ENCODE results near the gene WDR70. TPM values are rescaled to one million over a fixed set of nuclear protein-coding genes. Genes with fewer than 3 reads are reported as not detected.
A peak's percentile ranks its signal among the peaks of the same experiment; 100 is the strongest.

Gene WDR70
- total RNA-seq, 4 donors from 2014 or later: 24.7 to 200 (median 29.9) TPM

- Histone ChIP-seq H3K27me3 (no peaks in the 10 kb centered on the region), H3K4me3 (no peak overlapping the region), H3K9me3 (no peaks in the 10 kb centered on the region), H3K36me3 (no peaks in the 10 kb centered on the region), H3K4me1 (peaks cover 0 to 14% (median 7%) of the 10 kb centered on the region in 4 donors), H3K27ac (no peak overlapping the region)
- in situ Hi-C loops (cut with MboI; ENCODE audit: low pct_ligation_motif_present in 1 of 4, low pct_unique_long_range_greater_than_20kb in 1 of 4, low sequenced_read_pairs in 3 of 4) (no loop called here), intact Hi-C loops (cut with DNase I; ENCODE audit: low total_unique reads) (no loop called here)
- no peak for DNase-seq
- WGBS, 2 donors (ENCODE audit: low coverage in 1 of 2): no CpG with 5 or more reads among the region's 2 CpGs
- no peak for TF ChIP-seq POLR2A (IDR thresholded peaks at IDR 0.05)
- TF ChIP-seq POLR2AphosphoS5 (IDR thresholded peaks at IDR 0.05): no peak
- TF ChIP-seq EP300 (IDR thresholded peaks at IDR 0.05; ENCODE audit: low read depth): no peak
- no peak for TF ChIP-seq CTCF (IDR thresholded peaks at IDR 0.05)
Measured at GRCh38 chr5:37490120-37490810, 111.1 kb downstream of the WDR70 start.

GRCh38 chr5:37490931-37491330 is 111.8 kb downstream of the WDR70 start:
- no peak overlapping the region for H3K27ac ChIP-seq
- H3K36me3 ChIP-seq: no peaks in the 10 kb centered on the region
- intact Hi-C loops (cut with DNase I; ENCODE audit: low total_unique reads): no loop called here
- TF ChIP-seq CTCF (IDR thresholded peaks at IDR 0.05): no peak
- TF ChIP-seq POLR2A (IDR thresholded peaks at IDR 0.05): no peak
- no peak for TF ChIP-seq POLR2AphosphoS5 (IDR thresholded peaks at IDR 0.05)
- TF ChIP-seq EP300 (IDR thresholded peaks at IDR 0.05; ENCODE audit: low read depth): no peak
- 98% methylated on average over 2 of the region's 2 CpGs; no CpG with 5 or more reads in 1 of the 2 donors for WGBS, 2 donors (ENCODE audit: low coverage in 1 of 2)
- no peak for DNase-seq
- H3K4me3 ChIP-seq: no peak overlapping the region
- in situ Hi-C loops (cut with MboI; ENCODE audit: low pct_ligation_motif_present in 1 of 4, low pct_unique_long_range_greater_than_20kb in 1 of 4, low sequenced_read_pairs in 3 of 4): no loop called here
- H3K4me1 ChIP-seq: peaks cover 0 to 17% (median 7%) of the 10 kb centered on the region in 4 donors
- H3K9me3 ChIP-seq: no peaks in the 10 kb centered on the region
- H3K27me3 ChIP-seq: no peaks in the 10 kb centered on the region

GRCh38 chr5:37492778-37493555 is 113.8 kb downstream of the WDR70 start:
- WGBS, 2 donors (ENCODE audit: low coverage in 1 of 2): 80 to 89% methylated on average over 2 of the region's 2 CpGs
- intact Hi-C loops (cut with DNase I; ENCODE audit: low total_unique reads) (no loop called here), in situ Hi-C loops (cut with MboI; ENCODE audit: low pct_ligation_motif_present in 1 of 4, low pct_unique_long_range_greater_than_20kb in 1 of 4, low sequenced_read_pairs in 3 of 4) (no loop called here)
- Histone ChIP-seq H3K27ac (no peak overlapping the region), H3K4me3 (no peak overlapping the region), H3K27me3 (no peaks in the 10 kb centered on the region), H3K4me1 (peaks cover 0 to 17% (median 7%) of the 10 kb centered on the region in 4 donors), H3K9me3 (no peaks in the 10 kb centered on the region), H3K36me3 (no peaks in the 10 kb centered on the region)
- no peak for TF ChIP-seq POLR2A (IDR thresholded peaks at IDR 0.05)
- TF ChIP-seq EP300 (IDR thresholded peaks at IDR 0.05; ENCODE audit: low read depth): no peak
- TF ChIP-seq POLR2AphosphoS5 (IDR thresholded peaks at IDR 0.05): no peak
- TF ChIP-seq CTCF (IDR thresholded peaks at IDR 0.05): no peak
- no peak for DNase-seq

GRCh38 chr5:37494756-37495155 is 115.6 kb downstream of the WDR70 start:
- no peaks in the 10 kb centered on the region for H3K36me3 ChIP-seq
- DNase-seq: peak; percentile 10
- TF ChIP-seq EP300 (IDR thresholded peaks at IDR 0.05; ENCODE audit: low read depth) (no peak), POLR2AphosphoS5 (IDR thresholded peaks at IDR 0.05) (no peak)
- peaks cover 0 to 17% (median 7%) of the 10 kb centered on the region in 4 donors for H3K4me1 ChIP-seq
- H3K4me3 ChIP-seq: no peak overlapping the region
- no peaks in the 10 kb centered on the region for H3K9me3 ChIP-seq
- intact Hi-C loops (cut with DNase I; ENCODE audit: low total_unique reads) (no loop called here), in situ Hi-C loops (cut with MboI; ENCODE audit: low pct_ligation_motif_present in 1 of 4, low pct_unique_long_range_greater_than_20kb in 1 of 4, low sequenced_read_pairs in 3 of 4) (no loop called here)
- H3K27ac ChIP-seq: peak overlapping the region; percentile 42 to 68 (median 58)
- H3K27me3 ChIP-seq: no peaks in the 10 kb centered on the region

Data from transverse colon (tissue), 4 donors.